ELR (cell line): ENCODE results near the gene MED12L.
A peak's percentile ranks its signal among the peaks of the same experiment; 100 is the strongest.

Experiments
- DNase-seq: peaks from one replicate; pipeline ENCODE4 v3.0.0-alpha.2; 2015; ENCODE audit warnings: low read depth

Gene MED12L

DNA sequence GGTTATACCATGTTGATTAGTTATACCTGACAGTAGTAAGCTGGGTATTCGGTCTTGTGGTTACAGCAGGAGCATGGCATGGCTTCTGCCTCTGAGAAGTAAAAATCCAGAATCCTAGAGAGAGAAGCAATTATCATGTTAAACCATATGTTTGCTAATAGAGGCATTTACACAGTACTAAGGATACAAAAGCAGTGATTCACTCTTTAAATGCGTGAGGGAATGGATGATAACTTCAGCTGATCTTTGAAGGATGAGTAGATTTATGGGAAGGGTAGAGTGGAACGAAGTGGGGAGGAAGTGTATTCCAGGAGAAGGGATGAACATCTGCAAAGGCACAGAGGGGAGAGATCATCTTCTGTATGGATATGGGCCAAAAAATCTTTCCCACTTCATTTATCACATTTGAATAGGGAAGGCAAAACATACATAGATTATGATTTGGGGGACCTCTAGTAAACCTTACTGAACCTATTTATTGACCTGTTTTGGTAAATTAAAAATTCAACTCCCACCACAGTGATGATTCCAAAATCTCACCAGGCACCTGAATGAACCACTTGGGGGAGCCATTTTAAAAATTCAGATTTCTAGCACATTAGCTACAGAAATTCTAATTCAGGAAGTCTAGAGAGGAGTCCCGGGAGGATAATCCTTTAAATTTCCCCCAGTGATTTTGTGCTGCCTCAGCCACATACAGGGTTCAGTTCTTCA, 340.3 kb downstream of the MED12L start:
- DNase-seq: peak; percentile 30

DNA sequence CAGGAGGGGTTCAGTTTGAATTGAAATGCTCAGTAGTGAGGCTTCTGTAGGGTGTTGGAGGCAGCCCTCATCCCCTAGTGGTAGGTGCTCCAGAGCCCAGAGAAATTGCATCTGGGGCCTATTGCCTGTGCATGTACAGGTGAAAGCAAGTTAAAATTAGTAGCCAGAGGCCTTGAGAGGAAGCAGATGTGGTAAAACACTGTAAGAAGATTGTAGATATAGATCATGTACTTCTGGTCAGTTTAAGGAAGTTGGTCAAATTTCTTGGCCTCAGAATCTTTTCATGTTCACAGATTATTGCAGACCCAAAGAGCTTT, 340.8 kb downstream of the MED12L start:
- DNase-seq: peak; percentile 21

DNA sequence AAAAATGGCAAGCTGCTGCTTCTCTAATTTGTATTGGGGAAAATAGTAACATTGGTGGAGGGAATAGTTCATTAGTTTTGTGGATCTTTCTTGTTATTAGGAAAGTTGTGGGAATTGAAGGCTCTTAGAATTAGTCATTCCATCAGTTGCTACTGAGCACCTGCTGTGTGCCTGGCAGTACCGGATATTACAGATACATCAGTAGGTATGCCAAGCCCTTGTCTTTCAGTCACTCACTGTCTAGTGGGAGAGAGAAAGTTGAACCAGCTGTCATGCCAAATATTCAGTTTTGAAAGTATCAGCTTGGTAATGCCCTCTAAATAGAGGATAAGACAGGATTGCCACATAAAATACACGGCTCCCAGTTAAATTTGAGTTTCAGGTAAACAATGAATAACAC, 342.9 kb downstream of the MED12L start:
- no peak for DNase-seq

DNA sequence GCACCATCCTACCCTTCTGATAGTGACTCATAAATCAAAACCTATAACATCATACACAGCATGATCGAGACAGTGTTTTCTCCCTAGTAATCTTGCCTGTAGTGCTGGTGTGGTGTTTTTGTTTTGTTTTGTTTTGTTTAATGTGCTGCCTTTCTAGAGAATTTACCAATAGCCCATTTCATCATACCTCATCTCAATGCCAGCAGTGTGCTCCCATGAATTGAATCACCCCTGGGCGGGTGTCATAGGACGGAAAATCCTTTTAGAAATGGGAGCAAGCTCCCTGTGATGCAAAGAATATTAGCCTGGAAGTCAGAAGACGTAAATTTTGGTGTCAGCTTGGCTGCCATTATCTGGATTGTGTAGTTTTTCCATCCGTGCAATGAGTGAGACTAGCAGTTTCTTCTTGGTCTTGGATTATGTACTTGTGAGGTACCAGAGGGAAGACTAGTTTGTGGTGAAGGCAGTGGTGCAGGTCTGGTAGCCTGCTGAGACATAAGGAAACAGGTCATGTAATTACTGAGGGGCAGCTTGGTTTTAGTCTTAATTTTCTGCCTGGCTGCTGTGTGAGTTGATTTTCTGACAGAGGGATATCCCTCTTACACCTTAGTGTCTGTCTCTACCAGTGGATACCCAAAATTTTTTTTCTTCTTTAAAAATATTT, 345.5 kb downstream of the MED12L start:
- no peak for DNase-seq

DNA sequence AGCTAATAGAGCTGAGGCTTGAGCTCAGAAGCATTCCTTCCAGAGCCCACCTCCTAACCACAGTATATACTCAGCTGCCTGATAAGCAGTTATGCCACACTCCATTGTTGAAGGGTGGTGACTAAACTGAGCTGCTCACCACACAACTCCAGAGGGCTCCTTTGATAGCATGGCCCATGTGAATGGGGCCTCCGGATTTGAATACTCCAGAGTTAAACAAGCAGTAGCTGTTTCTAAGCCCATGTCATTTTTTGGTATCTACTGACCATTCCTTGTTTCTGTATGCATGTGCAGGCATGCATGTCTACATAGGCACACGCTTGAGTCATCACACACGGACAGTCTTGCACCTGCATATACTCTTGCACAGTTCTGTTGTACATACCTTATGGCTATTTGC, 346.5 kb downstream of the MED12L start:
- DNase-seq: peak; percentile 83

DNA sequence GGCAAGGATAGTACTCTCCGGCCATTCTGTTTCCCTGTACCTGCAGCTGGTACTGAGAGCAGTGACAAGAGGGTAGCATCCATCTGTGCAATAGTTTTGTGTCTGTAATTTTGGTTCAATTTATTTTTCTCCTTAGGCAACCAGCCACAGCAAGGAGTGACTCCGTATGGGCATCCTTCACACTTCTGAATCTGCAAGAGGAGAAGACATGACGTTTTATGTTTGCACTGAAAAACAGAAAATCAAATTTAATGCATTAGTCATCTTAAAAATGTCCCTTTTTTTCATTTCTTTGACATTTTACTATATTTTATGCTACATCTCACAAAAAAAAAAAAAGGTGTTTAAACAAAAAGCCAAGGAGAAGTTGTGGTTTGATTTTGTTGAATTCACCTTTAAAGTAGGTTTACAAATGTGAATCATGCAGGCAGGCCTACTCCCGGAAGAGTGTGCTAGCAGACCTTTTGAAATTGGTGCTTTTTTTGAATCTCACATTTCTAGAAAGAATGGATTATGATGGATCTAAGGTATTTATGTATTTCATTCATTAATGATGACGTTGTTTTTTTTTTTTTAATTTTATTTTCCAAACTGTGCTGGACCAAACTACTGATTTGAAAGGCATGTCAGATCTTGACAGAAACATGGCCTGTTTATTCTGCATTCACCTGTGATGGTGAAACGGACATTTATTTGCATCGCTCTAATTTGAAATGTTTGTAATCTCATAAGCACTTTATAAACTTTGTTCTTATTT, 347.3 kb downstream of the MED12L start:
- DNase-seq: no peak

DNA sequence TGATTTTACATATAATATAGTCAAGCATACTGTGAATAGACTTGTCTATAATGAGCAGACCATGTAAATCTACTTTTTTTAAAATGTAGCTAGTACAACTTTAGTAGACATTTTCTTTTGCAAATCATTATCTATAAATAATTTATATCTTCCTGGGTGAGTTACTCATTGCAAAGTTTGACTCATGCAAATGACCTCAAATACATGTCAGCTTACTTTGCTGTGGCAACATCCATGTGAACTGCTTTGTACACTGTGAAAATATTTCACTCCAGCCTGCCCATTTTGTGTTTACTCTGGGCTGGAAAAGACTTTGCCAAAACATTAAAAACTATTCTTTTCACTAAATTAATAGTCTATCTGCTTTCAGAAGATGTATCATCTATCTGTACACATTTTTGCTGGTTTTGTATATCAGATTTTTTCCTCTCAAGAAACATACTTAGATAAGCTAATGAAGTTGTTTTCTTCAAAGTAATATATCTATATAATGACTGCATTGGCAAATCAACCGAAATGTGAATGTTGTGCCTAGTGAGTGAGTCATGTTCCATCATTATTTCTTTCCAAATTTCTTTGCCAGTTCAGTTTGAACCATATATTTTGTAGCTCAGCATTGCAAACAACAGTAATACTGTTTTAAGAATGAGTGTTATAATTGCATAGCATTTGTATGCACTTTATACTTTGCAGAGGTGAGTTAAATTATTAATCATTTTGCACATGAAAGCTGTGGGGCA, 348.9 kb downstream of the MED12L start:
- peak; percentile 90 for DNase-seq

DNA sequence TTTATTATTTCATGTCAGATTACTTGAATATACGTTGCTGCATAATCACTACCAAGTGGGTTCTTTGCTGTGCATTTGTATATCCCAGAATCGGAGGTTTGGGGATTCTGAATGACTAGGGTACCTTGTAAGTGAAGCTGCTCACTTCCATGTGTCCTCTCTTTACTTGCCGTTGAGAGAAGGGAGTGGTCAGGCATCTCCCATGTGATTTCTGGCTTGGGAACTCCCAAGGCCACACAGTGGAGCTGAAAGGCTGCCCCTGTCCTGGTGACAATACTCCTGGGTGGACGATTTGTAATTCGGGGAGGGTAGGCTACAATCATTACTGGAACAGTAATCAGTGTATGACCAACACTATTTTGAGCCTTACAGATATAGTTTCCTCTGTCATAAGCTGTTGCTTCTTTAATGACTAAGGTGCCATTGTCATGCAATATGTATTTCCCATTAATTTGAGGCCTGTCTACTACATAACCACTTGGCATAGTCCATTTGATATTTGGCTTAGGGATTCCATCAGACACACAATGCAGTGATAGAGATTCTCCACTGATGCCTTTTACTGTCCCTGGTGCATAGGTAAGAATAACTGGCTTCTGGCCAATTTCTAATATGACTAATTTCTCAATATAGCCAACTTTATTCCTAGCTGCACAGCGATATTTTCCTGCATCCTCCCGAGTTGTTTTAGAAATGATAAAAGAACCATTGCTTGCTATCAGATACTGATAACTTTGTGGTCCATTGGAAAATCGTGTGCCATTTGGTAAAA, 351.4 kb downstream of the MED12L start:
- peak; percentile 16 for DNase-seq

DNA sequence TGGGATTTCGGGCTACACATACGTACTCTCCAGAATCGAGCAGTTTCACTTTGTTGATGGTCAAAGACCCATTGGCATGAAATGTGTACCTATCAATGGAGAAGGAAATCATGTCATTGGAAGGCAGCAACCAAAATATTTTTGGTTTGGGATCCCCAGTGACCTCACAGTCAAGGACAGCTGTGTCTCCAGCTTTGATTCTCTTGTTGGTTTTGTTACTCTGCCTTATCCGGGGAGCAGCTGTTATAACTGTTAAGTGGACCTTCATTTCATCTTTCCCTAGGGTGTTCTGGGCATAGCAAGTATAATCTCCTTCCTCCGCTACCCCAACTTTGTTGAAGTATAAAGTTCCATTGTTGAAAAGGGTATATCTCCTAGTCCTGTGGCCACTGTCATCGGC, 352.4 kb downstream of the MED12L start:
- no peak for DNase-seq

DNA sequence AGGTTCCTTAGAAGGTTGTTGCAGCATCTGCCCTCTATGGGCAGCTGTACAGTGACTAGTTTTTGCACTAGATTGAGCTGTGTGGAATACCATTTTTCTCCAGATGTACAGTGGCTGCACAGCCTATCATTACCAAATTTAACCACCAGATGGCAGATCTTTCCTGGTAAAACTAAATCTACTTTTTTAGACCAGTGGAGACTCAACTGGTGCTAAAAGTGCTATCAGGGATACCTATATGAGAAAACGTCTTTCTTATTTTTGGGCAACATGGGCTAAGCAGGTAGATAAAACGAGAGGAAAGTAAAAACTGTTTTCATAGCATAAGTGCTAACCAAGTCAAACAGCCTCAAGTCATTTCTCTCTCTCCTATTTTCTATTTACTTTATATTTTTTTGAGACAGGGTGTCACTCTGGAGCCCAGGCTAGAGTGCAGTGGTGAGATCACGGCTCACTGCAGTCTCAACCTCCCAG, 354.2 kb downstream of the MED12L start:
- peak; percentile 79 for DNase-seq

DNA sequence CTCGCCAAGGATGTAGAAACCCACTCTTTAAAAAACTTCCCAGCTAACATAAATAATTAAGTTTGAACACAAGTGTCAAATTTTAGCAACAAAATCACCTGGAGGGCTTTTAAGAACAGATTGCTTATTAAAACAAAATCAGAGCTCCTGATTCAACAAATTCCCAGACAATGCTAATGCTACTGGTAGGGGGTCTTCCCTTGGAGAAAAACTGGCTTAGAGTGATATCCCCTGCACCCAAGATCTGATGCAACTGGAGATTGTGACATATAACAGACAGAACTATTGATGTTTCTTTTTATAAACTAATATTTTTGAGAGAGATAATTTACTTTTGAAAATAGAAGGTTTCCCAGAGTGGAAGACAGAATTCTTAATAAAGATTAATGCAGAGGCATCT, 355.5 kb downstream of the MED12L start:
- no peak for DNase-seq

DNA sequence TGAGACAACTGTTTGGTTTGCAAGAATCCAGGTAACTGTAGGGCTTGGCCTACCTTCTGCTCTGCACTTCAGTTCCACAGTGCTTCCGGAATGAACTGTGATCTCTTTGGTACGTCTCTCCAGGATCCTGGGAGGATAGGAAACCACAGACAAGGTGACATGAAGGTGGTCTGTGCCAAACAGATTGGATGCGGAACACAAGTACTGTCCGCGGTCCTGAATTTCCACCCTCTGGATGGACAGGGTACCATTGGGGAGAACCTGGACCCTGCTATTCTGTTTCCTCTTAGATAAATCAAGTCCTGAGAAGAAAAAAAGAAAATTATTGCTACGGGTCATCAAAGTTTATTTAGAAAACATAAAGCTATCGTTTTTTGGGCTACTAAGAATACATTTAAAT, 358.1 kb downstream of the MED12L start:
- DNase-seq: peak; percentile 19

DNA sequence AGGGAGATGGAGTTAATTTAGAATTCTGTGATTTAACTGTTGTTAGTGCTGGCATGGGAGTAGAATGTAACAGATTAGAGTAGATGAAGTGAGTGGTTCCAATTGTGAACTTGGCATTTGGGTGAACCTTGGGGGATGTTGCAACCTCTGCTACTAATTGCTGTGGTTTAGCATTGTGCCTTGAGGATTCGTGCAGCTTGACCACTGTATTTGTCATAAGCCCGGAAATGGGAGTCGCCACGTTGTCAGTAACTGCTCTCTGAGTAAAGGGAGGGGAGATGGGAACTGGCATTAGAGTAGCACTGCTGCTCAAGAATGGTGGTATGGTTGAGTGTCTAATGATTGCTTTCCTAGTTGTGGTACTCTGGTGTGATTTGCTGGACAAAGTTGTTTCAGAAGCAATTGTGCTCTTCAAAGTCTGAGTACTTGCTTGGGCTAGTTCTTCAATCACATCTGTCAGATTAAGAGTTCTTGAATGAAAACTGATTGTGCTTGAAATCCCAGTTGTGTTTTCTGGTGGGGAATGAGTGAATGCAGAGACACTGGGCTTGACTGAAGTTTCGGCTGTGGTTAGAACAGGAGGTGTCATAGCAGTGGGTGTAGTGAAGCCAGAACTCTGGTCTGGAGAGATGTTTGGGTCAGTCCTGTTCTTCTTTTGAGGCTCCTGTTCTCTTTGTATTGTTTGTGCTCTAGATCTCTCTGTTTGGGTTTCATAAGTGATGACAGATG, 360.0 kb downstream of the MED12L start:
- peak; percentile 90 for DNase-seq

DNA sequence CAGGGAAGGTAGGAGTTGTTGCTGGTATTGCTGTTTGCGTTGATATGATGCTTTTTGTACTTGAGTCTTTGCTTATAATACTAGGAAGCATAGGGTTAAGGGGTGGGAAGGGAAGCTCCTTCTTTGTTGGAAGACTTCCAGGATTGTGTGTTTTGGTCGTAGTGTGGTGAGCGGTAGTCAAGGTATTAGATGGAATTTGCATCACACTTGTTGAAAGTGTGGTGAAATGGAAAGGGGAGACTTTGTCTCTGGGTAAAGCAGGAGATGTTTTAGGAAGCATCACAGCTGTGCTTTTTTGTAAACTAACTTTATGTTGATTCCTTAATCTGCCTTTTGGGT, 360.5 kb downstream of the MED12L start:
- DNase-seq: no peak

DNA sequence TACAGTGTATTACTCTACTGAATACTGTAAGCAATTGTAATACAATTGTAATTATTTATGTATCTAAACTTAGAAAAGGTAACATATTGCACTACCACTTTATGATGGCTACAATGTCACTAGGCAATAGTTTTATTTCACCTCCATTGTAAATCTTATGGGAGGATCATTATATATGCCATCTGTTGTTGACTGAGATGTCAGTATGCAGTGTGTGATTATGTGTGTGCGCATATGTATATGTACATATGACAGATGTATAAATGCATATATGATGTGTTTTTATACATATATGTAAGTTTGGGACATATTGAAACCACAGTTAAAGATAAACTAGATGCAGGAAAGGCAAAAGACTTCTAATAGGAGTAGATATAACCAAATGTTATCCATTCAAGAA, 366.9 kb downstream of the MED12L start:
- no peak for DNase-seq

DNA sequence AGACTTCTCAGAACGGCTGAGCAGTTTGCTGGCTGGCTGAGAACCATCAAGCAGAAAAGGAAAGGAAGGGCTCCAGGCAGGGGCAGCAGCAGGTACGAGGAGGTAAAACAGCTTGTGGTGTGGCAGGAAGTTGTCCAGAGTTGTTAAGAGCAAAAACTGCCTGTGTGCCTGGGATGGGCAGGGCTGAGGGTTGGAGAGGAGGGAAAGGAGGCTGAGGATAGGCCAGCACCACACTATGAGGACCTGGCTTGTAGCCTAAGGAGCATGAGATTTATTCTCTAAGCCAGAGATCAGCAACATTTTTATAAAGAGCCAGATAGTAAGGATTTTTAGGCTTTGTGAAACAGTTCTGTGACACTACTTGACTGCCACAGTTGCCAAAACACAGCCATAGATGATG, 367.4 kb downstream of the MED12L start:
- no peak for DNase-seq

DNA sequence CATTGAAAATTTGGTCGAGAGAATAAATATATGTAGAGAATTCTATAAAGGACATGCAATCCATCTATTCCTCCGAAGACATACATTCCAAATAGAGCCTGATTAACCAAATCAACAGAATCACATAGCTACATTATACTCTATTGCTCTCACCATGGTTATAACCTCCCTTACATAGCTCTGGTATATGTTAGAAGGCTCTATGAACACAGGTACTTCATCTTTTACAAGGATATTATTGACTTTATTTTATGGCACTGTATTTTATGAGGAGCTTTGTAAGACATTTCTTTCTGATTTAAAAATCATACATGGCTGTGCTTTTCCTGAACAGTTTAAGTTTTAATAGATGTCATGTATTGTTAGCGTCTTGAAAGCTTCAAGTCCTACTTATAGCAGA, 370.6 kb downstream of the MED12L start:
- DNase-seq: no peak

DNA sequence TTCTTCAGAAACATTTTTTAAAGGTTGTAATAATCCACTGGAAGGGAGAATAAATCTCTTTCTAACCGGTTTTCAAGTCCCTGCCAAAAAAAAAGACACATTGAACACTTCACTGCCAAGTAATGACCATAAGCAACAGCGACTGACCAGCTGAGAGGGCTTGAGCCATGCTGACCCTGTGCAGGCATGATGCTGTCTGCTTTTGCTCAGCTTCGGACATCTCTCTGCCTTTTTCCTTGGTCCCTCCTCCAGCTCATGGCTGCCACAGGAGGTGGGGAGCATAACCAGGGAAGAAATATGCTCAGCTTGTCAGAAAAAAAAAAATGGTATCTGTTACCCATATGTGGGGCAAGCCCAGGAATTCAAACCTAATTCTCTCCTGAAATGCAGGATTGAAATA, 373.9 kb downstream of the MED12L start:
- DNase-seq: no peak

DNA sequence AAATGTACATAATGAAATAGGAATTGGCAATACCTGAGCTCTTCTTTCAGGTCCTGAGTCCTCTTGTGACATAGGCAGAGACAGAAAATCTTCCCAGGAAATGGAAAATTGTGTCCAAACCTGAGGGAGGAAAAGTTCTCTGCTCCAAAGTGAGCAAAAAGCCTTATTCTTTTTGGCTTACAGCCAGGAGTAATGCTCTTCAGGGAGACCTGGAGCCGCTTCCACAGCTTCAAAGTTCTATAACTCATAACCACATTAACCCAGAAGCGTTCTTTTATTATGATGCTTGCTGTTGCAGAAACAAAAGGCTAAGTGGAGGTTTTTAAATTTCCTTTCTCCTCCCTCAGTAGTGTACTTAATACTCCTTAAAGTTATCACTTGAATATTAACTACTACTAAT, 374.8 kb downstream of the MED12L start:
- peak; percentile 9 for DNase-seq

DNA sequence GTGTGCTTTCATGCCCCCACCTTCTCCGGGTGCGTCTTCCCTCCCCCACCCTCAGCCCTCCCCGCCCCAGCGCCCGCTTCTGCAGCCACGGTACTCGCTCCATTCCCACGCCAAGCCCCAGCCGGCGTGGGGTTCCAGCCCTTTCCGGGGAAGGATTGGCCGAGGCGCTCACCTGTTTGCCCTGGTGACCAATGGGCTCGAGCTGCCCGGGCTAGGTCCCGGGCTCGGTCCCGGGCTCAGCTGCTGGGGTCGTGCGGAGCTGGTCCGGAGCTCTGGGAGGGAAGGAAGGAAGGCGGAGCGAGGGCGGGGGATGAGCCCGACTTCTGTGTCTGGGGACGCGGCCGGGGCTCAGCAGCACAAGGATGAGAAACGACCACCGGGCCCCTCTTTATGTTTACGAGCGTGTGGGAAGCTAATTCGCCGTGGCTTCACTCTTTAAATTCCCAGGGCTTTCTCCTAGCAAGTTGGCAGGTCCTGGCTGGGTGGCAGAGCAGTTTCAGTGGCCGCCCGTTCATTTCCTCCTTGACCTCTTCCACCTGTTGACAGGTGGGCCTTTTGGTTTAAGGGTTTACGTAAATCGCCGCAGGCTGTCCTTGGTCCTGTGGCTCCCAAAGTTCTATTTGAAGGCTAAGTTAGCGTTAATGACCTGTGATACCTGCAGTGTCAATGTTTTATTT, 375.4 kb downstream of the MED12L start, which contains the start of gene IGSF10:
IGSF10 (minus strand) TSS at position 288 of the 677 bp plus-strand sequence. CDS start 2,352 bp downstream, outside the sequence.
- no peak for DNase-seq
